Endothelial cell of umbilical vein (primary cell): Measurements from ENCODE around the gene POU2F3. TPM values are rescaled to one million over a fixed set of nuclear protein-coding genes. Genes with fewer than 3 reads are reported as not detected.

Source experiments
- BruUV-seq: library from RNA; stranded (reverse); fragments of 400-500 nt; replicated peaks from 2 replicates; lab custom pipeline; 2021; lab: Mats Ljungman, UMichigan
- CTCF ChIA-PET: fragments of 300-600, 350-600 bp; sonication (Branson Sonifier 250); formaldehyde crosslinking; loops from one replicate; lab custom pipeline; 2021; ENCODE audit warnings: antibody characterized with exemption, inconsistent platforms; lab: Charles Lee
- POLR2A ChIA-PET: fragments of 300-600, 350-600 bp; sonication (Branson Sonifier 250); formaldehyde crosslinking; loops from one replicate; lab custom pipeline; 2021; ENCODE audit warnings: antibody characterized with exemption, inconsistent platforms; lab: Charles Lee
- DNase-seq: peaks from one replicate; pipeline ENCODE4 v3.0.0-alpha.2; 2011; ENCODE audit warnings: low read depth, low spot score
- FAIRE-seq: peaks from 2 replicates; lab custom pipeline; 2011; peaks lifted over from hg19 to GRCh38; lab: Jason Lieb, UNC
- H2AFZ ChIP-seq: 2 replicates; pipeline ENCODE4 v1.6.0; 2012; ENCODE audit warnings: low read depth, low read length, control low read depth, inconsistent platforms
- H3K27ac ChIP-seq: 2 replicates; pipeline ENCODE4 v1.5.1; 2011; ENCODE audit warnings: low read depth, mild to moderate bottlenecking, control low read depth, low read length, moderate library complexity; ENCODE audit not compliant: insufficient read depth
- H3K27me3 ChIP-seq, 2 experiments: 2 replicates each; pipeline versions ENCODE4 v1.6.0 to v1.6.1; 2011; ENCODE audit warnings: low read length in 2 of 2, mixed read lengths in 1 of 2; ENCODE audit not compliant: control insufficient read depth in 2 of 2, insufficient read depth in 2 of 2
- H3K36me3 ChIP-seq, 2 experiments: 2 replicates in 1 of 2; 3 replicates in 1 of 2; pipeline ENCODE4 v1.5.1; 2011; ENCODE audit warnings: low read length in 2 of 2, mild to moderate bottlenecking in 1 of 2, moderate library complexity in 1 of 2; ENCODE audit not compliant: control insufficient read depth in 2 of 2, insufficient read depth in 2 of 2; ENCODE audit errors: extremely low read depth in 1 of 2
- H3K4me1 ChIP-seq: 3 replicates; pipeline ENCODE4 v1.5.1; 2011; ENCODE audit warnings: mild to moderate bottlenecking, low read length; ENCODE audit not compliant: control insufficient read depth, insufficient read depth; ENCODE audit errors: extremely low read depth
- H3K4me2 ChIP-seq: 2 replicates; pipeline ENCODE4 v1.6.1; 2011; ENCODE audit warnings: low read length, control low read depth, mixed read lengths; ENCODE audit not compliant: insufficient read depth
- H3K4me3 ChIP-seq, 3 experiments: fragments of 200-600 bp in 1 of 3; sonication (generic), shearing (Covaris generic) in 1 of 3; replicated peaks in 1 of 3; 2 replicates each; pipeline ENCODE4 v1.5.1; 2011 to 2016; ENCODE audit warnings: control low read depth in 3 of 3, low read length in 3 of 3, mild to moderate bottlenecking in 2 of 3, inconsistent platforms in 1 of 3, low read depth in 1 of 3, moderate library complexity in 1 of 3; ENCODE audit not compliant: insufficient read depth in 1 of 3
- H3K79me2 ChIP-seq: 2 replicates; pipeline ENCODE4 v1.6.0; 2012; ENCODE audit warnings: low read length, inconsistent platforms; ENCODE audit not compliant: control insufficient read depth, insufficient read depth
- H3K9ac ChIP-seq: replicated peaks from 2 replicates; pipeline ENCODE3; 2011; ENCODE audit warnings: low read length, control low read depth; ENCODE audit not compliant: insufficient read depth; ENCODE audit errors: extremely low read depth
- H3K9me1 ChIP-seq: replicated peaks from 3 replicates; pipeline ENCODE4 v1.6.0; 2011; ENCODE audit warnings: mild to moderate bottlenecking, low read length; ENCODE audit not compliant: control insufficient read depth, insufficient read depth; ENCODE audit errors: extremely low read depth
- H3K9me3 ChIP-seq: replicated peaks from 2 replicates; pipeline ENCODE4 v1.5.1; 2012; ENCODE audit warnings: low read length, inconsistent platforms; ENCODE audit not compliant: control insufficient read depth, insufficient read depth
- H4K20me1 ChIP-seq: replicated peaks from 2 replicates; pipeline ENCODE3; 2011; ENCODE audit warnings: mild to moderate bottlenecking, low read length; ENCODE audit not compliant: control insufficient read depth, insufficient read depth; ENCODE audit errors: extremely low read depth
- EZH2 ChIP-seq: IDR thresholded peaks from 2 replicates; pipeline ENCODE4 v1.6.1; 2012; ENCODE audit warnings: borderline replicate concordance, low read depth, mild to moderate bottlenecking, moderate library complexity, low read length, inconsistent platforms; ENCODE audit not compliant: severe bottlenecking
- FOS ChIP-seq: IDR thresholded peaks from 2 replicates; pipeline ENCODE4 v1.6.1; 2011; ENCODE audit warnings: mild to moderate bottlenecking, low read length, moderate library complexity, borderline replicate concordance; ENCODE audit not compliant: insufficient read depth
- GATA2 ChIP-seq: IDR thresholded peaks from 2 replicates; pipeline ENCODE4 v1.7.0; 2011; ENCODE audit warnings: low read depth, mild to moderate bottlenecking, moderate library complexity, mixed read lengths, low read length; ENCODE audit not compliant: insufficient read length, insufficient read depth
- JUN ChIP-seq: IDR thresholded peaks from 2 replicates; pipeline ENCODE4 v1.6.1; 2011; ENCODE audit warnings: borderline replicate concordance, low read depth; ENCODE audit not compliant: insufficient read length, insufficient read depth
- MYC ChIP-seq: IDR thresholded peaks from one replicate; pipeline ENCODE4 v1.6.1; 2011; ENCODE audit warnings: mild to moderate bottlenecking, low read depth, low read length
- POLR2A ChIP-seq: IDR thresholded peaks from 2 replicates; pipeline ENCODE4 v1.6.1; 2012; ENCODE audit warnings: low read depth, mild to moderate bottlenecking, control low read depth, low read length
- POLR2AphosphoS5 ChIP-seq: IDR thresholded peaks from 2 replicates; pipeline ENCODE4 v1.6.1; 2012; ENCODE audit warnings: low read depth, mild to moderate bottlenecking, control low read depth, low read length, moderate library complexity; ENCODE audit not compliant: insufficient read depth
- dilution Hi-C: fragments of 300-500 bp; cut with MboI; formaldehyde crosslinking; loops from one replicate; pipeline ENCODE4 v1.15.0; 2019; ENCODE audit warnings: low sequenced_read_pairs; ENCODE audit not compliant: extremely low pct_ligation_motif_present
- intact Hi-C: fragments of 100-400 bp; cut with micrococcal nuclease; formaldehyde crosslinking; loops from one replicate; pipeline ENCODE4 v1.10.0; 2022
- polyA plus RNA-seq, 4 experiments: library from polyadenylated mRNA; depleted of rRNA in 3 of 4; stranded (reverse) in 3 of 4; unstranded in 1 of 4; fragments of >200 nt; gene quantifications; 2 replicates each; pipeline versions ENCODE4 v1.2.1 to v1.2.3, GENCODE V29; 2011 to 2012; ENCODE audit warnings: missing spikeins in 1 of 4
- total RNA-seq: library from RNA; stranded (reverse); gene quantifications from 2 replicates; pipeline ENCODE4 v1.2.3, GENCODE V29; 2021
- TF ChIP-seq, protein P1 (sequence below): IDR thresholded peaks from 2 replicates; pipeline ENCODE4 v1.6.1; 2011; ENCODE audit not compliant: insufficient read depth, insufficient read length

Gene POU2F3
- total and polyA plus RNA-seq, 2 donors (not counting 3 experiments of a cell fraction or from before 2014, with no cell fraction given): 0.06 TPM; not detected in 1

DNA sequence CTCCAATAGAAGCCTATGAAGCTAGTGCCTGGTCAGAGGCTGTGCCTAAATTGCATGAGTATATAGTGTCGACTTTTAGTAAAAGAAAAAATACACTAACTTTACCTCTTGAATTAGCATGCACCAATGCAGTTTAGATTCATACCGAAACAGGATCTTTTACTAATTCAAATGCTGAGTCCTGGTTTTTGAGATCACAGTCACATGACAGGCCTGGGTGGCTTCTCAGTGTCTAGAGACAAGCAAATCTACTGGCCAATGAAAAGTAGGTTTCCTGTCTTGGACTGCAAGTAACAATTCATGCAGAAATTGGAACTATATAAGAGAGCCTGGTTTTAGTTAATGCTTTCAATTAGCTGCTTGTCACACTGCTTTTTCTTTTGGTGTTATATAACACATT lies 103.5 kb downstream of the POU2F3 start:
- Histone ChIP-seq H4K20me1 (peaks cover 13% of the 10 kb centered on the region), H2AFZ (no peak overlapping the region), H3K27me3 (no peaks in the 10 kb centered on the region), H3K9me3 (no peaks in the 10 kb centered on the region), H3K27ac (no peak overlapping the region), H3K9ac (no peak overlapping the region), H3K79me2 (peaks cover 100% of the 10 kb centered on the region), H3K4me1 (peaks cover 62% of the 10 kb centered on the region), H3K36me3 (no peaks in the 10 kb centered on the region), H3K4me2 (no peak overlapping the region), H3K4me3 (no peak overlapping the region), H3K9me1 (no peaks in the 10 kb centered on the region)
- TF ChIP-seq GATA2 (no peak), JUN (no peak), MYC (no peak), EZH2 (no peak), POLR2AphosphoS5 (no peak), FOS (no peak), POLR2A (no peak)
- TF ChIP-seq, protein P1, sequence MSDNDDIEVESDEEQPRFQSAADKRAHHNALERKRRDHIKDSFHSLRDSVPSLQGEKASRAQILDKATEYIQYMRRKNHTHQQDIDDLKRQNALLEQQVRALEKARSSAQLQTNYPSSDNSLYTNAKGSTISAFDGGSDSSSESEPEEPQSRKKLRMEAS: no peak
- no peak for FAIRE-seq
- intact Hi-C loops (no loop called here), dilution Hi-C loops (loop anchor here (10.0 kb wide), 1 partner anchor 71 kb away; no protein-coding TSS in a partner anchor)
- DNase-seq: no peak
- no TSS peak for BruUV-seq
- ChIA-PET POLR2A (interaction anchor here (0.7 kb wide), 1 partner anchor 57 kb away, joined by 4 read pairs; no protein-coding TSS in a partner anchor), CTCF (no interaction called here)
